Liver (tissue), 3 donors: ENCODE data around the gene FAM107A.

Experiments
- ATF3 ChIP-seq: IDR thresholded peaks from 2 replicates; pipeline ENCODE4 v1.6.1; 2016; ENCODE audit warnings: antibody characterized with exemption
- CTCF ChIP-seq: fragments of 150-350 bp; IDR thresholded peaks from 2 replicates; pipeline ENCODE4 v1.5.1; 2017; ENCODE audit warnings: improper control_type of control experiment, low read depth, low read length; ENCODE audit not compliant: missing input control
- FOXA1 ChIP-seq: IDR thresholded peaks from 2 replicates; pipeline ENCODE4 v1.6.1; 2016; ENCODE audit warnings: antibody characterized with exemption
- GABPA ChIP-seq, 2 donors: IDR thresholded peaks in 1 of 2; conservative IDR thresholded peaks in 1 of 2; 2 replicates each; pipeline ENCODE4 v1.6.1; 2016; ENCODE audit warnings: antibody characterized with exemption in 2 of 2, mild to moderate bottlenecking in 1 of 2, moderate library complexity in 1 of 2
- HNF4G ChIP-seq: IDR thresholded peaks from 2 replicates; pipeline ENCODE4 v1.6.1; 2016; ENCODE audit warnings: antibody characterized with exemption
- JUND ChIP-seq, 2 donors: IDR thresholded peaks; 2 replicates each; pipeline ENCODE4 v1.6.1; 2016; ENCODE audit warnings: antibody characterized with exemption in 2 of 2
- MAX ChIP-seq: IDR thresholded peaks from 2 replicates; pipeline ENCODE4 v1.6.1; 2016; ENCODE audit warnings: antibody characterized with exemption
- RAD21 ChIP-seq, 2 donors: IDR thresholded peaks; 2 replicates each; pipeline ENCODE4 v1.6.1; 2016; ENCODE audit warnings: antibody characterized with exemption in 2 of 2, mild to moderate bottlenecking in 2 of 2
- REST ChIP-seq: IDR thresholded peaks from 2 replicates; pipeline ENCODE4 v1.6.1; 2016; ENCODE audit warnings: antibody characterized with exemption, mild to moderate bottlenecking
- SP1 ChIP-seq: IDR thresholded peaks from 2 replicates; pipeline ENCODE4 v1.6.1; 2018; ENCODE audit warnings: antibody characterized with exemption, mild to moderate bottlenecking
- TAF1 ChIP-seq: conservative IDR thresholded peaks from 2 replicates; pipeline ENCODE4 v1.6.1; 2016; ENCODE audit warnings: antibody characterized with exemption, mild to moderate bottlenecking
- YY1 ChIP-seq: IDR thresholded peaks from 2 replicates; pipeline ENCODE4 v1.6.1; 2016; ENCODE audit warnings: antibody characterized with exemption, mild to moderate bottlenecking
- ZBTB33 ChIP-seq: IDR thresholded peaks from 2 replicates; pipeline ENCODE4 v1.6.1; 2016; ENCODE audit warnings: antibody characterized with exemption
- donor health status: healthy.
- donor health status: healthy.

- TF ChIP-seq GABPA (IDR thresholded peaks at IDR 0.05 in 1 of 2, conservative IDR thresholded peaks at IDR 0.05 in 1 of 2), result no peak
- TF ChIP-seq YY1, result no peak
- TF ChIP-seq TAF1, result no peak
- no peak for TF ChIP-seq REST
- TF ChIP-seq CTCF, result no peak
- TF ChIP-seq ZBTB33, result no peak
- TF ChIP-seq RAD21 (IDR thresholded peaks at IDR 0.05), result no peak
- no peak for TF ChIP-seq SP1
- no peak for TF ChIP-seq HNF4G
- no peak for TF ChIP-seq ATF3
- TF ChIP-seq MAX, result no peak
- no peak for TF ChIP-seq JUND (IDR thresholded peaks at IDR 0.05)
- no peak for TF ChIP-seq FOXA1
Observed at GRCh38 chr3:58604031-58604430, 26.8 kb upstream of the FAM107A start.
